HG03196 (cell line): ENCODE data around the gene DAPL1.
"Not testable (repeated sequence)": the region's sequence is repeated elsewhere in the genome, so short reads cannot be mapped to it uniquely, and the experiment has no call there.

Experiments used
- ATAC-seq: cut with Tn5 transposase; IDR thresholded peaks from one replicate; pipeline ENCODE4 v1.9.1; 2021; ENCODE audit not compliant: unreplicated experiment

DAPL1 gene

DNA sequence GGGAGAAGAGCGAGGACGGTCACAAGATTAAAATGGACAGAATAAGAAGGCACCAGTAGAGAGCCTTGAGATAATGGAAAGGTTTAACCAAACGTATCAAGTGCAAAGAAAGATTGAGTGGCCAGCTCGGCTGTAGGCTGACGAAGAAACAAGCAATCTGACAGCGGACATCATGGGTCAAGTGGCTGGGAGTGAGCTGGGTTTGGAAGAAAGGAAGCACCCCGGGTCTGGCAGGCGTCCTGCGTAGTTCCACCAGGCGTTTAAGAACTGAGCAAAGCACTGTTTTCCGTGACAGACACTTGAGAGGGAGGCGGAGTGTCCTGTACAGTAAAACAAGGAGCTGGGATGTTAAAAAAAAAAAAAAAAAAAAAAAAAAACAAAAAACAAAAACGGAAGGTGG is 27.1 kb downstream of the DAPL1 start:
- ATAC-seq, result no peak

DNA sequence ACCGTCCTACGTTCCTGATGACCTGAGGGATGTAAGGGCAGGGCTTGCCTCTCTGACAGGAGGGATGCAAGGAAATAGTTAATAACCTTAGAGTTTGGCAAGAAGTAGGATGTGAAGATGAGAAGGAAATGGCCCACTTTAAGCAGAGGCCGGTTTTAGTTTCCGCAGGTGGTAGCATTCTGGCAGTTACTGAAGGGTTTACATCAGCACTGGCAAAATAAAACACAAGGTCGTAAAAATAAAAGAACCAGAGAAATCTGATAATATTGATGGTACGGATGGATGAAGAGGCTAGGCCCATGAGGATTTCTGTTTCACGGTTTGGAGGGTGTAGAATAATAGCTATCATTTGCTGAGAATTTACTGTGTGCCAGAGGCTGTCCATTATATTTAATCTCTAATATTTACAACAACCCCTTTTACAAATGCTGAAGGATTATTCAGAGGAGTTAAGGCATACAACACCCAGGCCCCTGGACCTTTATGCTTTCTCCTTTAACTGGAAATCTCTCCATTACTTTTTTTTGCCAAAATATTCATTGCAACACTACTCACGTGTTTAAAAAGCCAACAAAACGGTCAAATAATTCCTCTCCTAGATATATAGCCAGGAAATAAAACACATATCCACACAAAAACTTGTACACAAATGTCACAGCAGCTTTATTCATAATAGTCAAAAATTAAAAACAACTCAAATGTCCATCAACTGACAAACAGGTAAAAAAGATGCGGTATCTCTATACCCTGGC is 28.5 kb downstream of the DAPL1 start:
- no peak for ATAC-seq

DNA sequence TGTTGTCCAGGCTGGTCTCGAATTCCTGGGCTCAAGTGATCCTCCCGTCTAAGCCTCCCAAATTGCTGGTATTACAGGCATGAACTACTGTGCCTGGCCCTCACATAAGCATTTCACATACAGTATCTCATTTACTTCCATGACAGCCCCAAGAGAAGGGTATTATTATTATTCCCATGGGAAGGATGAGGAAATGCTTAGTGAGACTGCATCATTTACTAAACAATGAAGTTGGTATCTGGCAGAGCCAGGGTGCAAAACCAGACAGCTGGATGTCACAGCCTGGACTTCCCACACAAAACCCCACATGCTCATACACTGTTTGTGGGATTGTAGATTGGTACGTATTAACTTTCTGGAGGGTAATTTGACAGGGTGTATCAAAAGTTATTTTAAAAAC is 29.9 kb downstream of the DAPL1 start:
- ATAC-seq, result no peak

DNA sequence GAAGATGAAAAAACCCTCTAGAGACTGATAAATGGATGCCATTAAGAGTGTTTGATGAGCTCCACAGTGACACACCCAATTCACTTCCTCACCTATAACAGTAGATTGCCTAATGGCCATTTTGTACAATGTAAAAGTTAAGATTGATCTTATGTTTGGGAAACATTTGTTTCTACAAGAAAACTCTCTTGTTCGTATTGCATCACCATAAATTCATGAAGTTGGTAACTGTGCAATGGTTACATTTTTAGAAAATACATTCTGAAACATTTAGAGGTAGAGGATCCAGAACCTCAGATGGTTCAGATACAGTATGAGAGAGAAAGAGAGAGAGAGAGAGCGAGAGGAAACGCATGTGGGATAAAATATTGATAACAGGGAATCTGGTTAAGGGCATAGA is 31.8 kb downstream of the DAPL1 start:
- no peak for ATAC-seq

DNA sequence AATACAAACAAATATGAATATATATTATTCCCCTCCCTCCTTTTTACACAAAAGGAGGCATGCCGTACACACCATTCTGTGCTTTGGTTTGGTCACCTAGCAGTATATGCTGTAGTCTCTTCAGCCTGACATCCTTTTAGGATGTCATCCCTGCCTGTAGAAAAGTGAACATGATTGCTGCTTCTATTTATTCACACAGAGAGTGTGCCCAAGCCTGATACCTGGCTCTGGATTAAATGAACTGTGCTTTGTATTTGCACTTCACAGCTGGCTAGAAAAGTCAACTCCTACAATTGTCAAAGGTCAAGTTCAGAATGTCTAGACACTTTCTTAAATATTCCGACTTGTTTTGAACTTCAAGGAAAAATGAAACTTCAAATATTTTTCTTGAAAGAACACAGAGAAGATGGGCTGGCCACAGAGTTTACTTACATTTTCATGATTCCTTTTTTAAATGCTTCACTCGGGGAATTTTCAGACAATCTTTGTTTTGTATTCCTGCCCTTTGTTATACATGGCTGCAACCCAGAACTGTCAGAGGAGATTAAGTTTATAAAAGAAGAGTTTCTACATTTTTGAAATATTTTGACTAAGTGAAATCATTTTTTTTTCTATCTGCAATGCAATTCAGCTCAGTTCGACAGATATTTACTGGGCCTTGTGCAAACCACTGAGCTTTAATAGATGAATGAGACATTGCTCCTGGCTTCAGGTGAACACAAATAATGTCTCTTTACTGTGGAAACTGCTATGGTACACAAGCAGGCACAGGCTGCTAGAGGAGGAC is 33.5 kb downstream of the DAPL1 start:
- no peak for ATAC-seq

DNA sequence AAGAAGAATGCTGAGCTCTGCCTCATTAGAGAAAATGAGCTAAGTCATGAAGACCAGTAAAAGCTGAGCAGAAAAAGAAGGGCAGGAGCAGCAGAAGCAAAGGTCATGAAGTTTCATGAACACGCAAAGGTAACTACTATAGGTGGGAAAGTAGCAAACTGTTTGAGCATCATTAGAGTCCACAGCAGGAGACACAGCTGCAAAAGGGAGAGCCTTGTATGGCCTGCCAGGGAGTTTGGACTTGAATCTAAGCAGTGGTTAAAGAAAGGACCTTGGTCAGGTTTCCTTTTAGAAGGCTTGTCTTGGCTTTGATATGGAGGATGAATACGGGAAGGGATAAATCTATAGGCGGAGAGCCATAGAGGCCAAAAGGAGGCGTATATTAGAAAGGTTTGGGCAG is 34.0 kb downstream of the DAPL1 start:
- ATAC-seq, result no peak

DNA sequence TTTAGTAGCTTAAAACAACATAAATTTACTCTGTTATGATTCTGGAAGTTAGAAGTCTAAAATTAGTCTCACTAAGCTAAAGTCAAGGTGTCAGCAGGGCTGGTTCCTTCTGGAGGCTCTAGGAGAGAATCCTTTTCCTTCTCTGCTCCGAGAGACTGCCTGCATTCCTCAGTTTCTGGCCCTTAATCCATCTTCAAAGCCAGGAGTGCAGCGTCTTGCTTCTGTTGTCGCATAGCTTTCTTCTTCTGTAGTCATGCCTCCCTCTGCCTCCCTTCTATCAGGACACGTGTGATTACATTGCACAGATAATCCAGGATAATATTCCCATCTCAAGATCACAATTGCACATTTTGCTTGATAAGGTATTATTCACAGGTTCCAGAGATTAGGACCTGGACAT is 35.1 kb downstream of the DAPL1 start:
- no peak for ATAC-seq

DNA sequence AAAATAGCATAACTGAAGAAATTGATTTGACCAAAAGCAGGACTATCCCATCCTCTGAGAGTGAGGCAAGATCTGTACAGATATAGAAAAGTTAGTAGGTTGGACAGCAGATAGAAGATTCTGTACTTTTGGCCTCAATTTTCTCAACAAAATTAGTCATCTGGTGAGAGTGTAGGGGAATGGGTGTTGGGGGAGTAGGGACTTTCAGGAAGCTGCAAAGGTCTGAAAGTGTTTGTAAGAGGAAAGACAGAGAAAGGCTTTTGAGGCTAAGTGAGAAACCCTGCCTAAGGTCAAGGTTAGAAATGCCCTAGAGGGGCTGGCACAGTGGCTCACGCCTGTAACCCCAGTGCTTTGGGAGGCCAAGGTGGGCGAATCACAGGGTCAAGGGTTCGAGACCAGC is 40.3 kb downstream of the DAPL1 start:
- no peak for ATAC-seq

DNA sequence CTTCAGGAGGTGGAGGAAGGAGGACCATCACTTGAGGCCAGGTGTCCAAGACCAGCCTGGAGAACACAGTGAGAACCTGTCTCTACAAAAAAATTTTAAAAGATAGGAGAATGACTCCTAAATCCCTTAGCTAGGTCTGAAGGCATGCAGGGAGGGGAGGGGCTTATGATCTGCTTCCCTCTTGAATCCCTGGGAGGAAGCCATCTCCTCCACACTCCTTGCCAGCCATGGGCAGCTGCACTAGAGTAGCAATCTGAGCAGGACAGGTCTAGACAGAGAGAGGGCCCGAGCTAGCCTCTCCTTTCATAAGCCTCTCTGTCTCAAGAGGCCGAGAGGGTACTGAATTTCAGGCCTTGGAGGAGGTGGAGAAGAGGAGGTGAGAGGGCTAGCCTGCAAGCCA is 42.5 kb downstream of the DAPL1 start:
- ATAC-seq, result no peak

DNA sequence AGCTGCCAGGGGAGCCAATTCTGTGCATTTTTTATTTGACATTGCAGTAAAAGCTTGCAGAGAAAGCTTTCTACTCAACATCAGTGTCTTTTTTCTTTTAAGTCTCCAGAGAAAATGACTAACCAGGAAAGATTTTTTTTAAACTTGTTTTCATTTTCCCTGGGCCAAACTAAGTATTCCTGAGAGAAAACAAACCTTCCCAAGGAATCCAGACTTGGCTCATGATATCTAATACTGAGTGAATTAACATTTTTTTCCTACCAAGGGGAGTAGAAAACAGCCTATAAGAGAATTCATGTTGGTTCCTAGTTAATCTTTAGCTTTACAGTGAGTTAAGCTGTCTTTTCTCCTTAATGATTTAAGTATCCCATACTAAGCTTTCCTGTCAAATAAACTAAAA is 46.7 kb downstream of the DAPL1 start:
- ATAC-seq, result no peak

DNA sequence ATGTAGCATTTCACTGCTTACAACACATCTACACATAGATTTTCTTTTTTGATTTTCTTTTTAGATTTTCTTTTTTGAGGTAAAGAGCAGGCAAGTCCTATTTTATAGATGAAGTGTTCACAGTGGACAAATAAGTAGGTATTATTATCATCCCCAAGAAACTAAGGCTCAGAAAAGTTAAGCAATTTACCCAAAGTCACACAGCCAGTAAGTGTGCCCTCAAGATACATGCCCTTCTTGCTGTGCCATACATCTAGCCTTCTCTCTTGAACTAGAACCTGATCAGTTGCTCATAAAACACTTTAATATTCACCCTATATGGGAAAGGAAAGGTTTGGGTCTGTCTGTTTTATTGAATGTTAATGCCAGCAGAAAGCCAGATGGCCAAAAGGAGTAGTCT is 50.3 kb downstream of the DAPL1 start:
- no peak for ATAC-seq

DNA sequence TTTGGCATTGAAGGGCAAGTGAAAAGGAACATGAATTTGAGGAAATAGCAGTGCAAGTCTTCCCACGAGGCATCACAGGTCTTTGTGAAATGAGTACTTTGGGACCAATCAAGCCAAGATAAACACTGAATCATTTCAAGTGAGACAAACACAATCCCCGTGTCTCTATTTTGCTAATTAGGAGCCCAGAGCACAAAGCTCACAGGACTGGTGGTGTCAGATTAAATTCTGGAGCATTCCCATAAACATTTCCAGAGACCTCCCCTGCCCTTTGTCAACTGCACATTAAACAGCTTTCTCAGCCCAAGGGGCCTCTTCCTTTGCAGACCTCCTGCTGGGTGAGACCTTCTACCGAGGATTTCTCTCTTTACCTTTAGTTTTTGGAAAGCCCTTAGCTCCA is 50.7 kb downstream of the DAPL1 start:
- no peak for ATAC-seq

DNA sequence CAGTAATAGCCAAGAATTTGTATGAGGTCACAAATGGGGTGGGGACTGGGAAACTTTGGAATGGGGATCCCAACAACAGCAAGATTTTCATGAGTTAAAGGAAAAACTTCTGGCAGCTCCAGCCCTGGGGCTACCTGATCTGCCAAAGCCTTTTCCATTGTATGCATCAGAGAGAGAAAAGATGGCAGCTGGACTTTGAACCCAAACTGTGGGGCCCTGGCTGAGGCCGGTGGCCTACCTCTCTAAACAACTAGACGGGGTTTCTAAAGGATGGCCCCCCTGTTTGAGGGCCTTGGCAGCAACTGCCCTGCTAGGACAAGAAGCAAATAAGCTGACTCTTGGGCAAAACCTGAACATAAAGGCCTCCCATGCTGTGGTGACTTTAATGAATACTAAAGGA is 52.4 kb downstream of the DAPL1 start:
- ATAC-seq, result not testable (repeated sequence)

DNA sequence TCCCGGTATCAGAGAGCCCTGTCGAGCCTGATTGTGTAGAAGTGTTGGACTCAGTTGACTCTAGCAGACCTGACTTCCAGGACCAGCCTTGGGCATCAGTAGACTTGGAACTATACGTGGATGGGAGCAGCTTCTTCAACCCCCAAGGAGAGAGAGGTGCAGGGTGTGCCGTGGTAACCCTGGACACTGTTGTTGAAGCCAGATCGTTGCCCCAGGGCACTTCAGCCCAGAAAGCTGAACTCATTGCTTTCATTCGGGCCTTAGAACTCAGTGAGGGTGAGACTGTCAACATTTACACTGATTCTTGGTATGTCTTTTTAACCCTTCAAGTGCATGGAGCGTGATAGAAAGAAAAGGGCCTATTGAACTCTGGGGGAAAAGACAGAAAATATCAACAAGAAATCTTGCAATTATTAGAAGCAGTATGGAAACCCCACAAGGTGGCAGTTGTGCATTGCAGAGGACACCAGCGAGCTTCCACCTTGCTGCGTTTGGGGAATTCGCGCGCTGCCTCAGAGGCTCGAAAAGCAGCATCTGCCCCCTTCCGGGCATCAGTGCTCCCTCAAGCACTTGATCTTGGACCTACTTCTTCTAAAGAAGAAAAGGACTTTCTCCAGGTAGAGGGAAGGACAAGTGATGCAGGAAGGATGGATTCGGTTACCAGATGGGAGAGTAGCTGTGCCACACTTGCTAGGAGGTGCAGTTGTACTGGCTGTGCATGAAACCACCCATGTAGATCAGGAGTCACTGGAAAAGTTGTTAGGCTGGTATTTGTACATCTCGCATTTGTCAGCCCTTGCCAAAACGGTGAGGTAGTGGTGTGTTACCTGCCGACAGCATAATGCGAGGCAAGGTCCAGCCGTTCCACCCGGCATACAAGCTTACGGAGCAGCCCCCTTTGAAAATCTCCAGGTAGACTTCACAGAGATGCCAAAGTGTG is 53.2 kb downstream of the DAPL1 start:
- not testable (repeated sequence) for ATAC-seq

DNA sequence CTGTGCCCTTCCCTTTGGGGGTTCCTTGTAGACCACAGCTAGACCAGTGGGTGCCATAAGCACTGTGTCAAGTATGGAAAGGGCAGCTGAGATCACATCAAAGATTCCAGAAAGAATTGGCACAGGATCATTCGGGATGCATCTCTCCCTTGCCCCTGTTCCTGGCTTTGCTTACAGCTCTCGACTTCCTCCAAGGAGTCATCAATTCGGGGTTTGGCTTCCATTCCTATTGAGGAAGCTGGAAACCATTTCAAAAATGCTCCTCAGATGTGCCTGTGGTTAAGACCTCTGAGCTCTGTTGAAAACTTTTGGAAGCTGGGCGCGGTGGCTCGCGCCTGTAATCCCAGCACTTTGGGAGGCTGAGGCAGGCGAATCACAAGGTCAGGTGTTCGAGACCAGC is 65.1 kb downstream of the DAPL1 start:
- ATAC-seq, result not testable (repeated sequence)

DNA sequence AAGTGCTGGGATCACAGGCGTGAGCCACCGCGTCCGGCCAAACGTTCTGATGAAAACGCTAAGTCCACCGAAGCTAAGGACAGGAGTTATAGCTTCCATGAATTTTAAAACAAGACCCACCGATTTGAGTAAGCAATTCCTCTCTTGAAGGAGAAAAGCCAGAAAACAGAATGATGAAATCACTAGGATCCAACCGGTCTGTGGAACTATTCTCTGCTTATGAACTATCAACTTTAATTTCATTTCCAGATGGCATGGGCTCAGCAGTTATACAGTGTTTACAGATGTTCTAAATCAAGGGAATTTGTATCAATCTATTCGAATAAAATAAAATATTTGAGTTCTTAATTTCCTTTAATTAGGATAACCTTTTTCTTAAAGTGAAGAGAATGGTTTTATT is 66.5 kb downstream of the DAPL1 start:
- ATAC-seq, result not testable (repeated sequence)

DNA sequence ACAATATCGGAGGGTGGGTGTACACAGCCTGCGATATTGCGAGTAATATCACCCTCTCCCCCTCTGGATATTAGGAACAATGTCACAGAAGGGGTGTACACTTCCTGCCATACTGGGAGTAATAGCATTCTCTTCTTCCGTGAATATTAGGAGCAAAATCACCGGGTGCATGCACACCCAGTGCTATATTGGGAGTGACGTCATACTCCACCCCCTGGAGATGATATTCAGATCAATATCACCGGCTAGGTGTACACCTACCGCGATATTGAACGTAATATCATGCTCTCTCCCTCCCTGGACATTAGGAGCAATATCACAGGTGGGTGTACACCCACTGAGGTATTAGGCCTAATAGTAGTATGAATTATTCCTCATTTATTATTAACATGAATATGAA is 70.4 kb downstream of the DAPL1 start:
- ATAC-seq, result not testable (repeated sequence)
